Fibroblast of villous mesenchyme (primary cell): ENCODE results near the gene DACT2. TPM values are rescaled to one million over a fixed set of nuclear protein-coding genes. Genes with fewer than 3 reads are reported as not detected.
"Not testable (repeated sequence)": the region's sequence is repeated elsewhere in the genome, so short reads cannot be mapped to it uniquely, and the experiment has no call there.

Experiments
- DNase-seq: peaks from one replicate; pipeline ENCODE4 v3.0.0-alpha.2; 2010; ENCODE audit warnings: low read depth
- H3K4me3 ChIP-seq: 2 replicates; pipeline ENCODE4 v1.5.1; 2011; ENCODE audit warnings: low read depth, mild to moderate bottlenecking, low read length
- CTCF ChIP-seq: IDR thresholded peaks from 2 replicates; pipeline ENCODE4 v1.5.1; 2012; ENCODE audit warnings: low read depth, mild to moderate bottlenecking, low read length; ENCODE audit not compliant: insufficient read depth
- total RNA-seq: library from RNA; depleted of rRNA; stranded (reverse); fragments of >200 nt; gene quantifications from 2 replicates; pipeline ENCODE4 v1.2.3, GENCODE V29; 2012

The DACT2 gene
- total RNA-seq, 1 donor, result not detected

- no peak overlapping the region for H3K4me3 ChIP-seq
- TF ChIP-seq CTCF, result no peak
- no peak for DNase-seq
Measured at GRCh38 chr6:168288781-168289570, 30.6 kb downstream of the DACT2 start.

DNA sequence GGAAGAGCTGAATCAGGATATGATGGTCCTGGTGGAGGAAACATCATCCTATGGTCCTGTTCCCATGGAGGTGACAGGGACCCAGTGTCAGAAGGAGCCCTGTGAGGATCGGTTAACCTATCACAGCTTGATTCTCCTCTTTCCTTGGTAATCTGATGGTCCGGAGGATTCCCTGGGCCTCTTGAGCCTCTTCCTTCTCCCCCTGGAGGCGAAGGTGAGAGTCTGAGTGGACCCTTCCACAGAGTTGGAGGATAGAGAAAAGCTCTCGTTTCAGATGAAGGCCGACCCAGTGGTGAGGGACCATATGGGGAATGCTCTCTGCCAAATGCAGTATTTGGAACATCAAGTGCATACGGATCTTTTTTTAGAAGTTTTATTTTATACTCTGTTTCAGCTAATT lies 32.1 kb downstream of the DACT2 start:
- H3K4me3 ChIP-seq, result not testable (repeated sequence)

DNA sequence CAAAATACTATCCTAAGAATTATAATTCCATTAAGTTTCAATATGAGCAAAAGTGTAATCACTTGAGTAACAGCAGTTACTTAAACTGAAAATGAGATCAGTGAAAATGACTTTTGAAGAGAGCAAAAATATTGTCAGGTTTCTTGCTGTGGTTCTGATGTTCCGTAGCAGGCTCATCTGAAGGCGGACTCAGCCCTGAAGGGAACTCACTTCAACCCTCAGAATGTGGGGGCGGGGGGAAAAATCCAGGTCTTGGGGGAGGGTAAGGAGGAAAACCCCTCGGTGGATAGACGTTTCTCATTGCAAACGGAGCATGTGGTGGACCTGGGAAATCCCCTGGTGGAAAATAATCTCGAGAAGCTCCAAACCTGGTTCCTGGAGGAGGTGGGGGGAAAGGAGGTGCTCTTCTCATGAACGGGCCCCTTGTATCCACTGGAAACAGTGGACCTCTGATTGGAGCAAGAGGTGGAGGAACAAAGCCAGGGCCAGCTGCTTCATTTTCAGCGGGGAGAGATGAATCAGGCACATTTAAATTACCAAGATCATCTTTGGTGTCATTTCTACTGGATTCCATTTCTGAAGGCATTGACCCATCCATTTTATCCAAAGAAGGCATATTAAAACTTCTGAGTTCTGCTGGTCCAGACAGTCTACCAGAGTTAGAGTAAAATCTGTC lies 32.7 kb downstream of the DACT2 start:
- not testable (repeated sequence) for H3K4me3 ChIP-seq, DNase-seq

More for the DNA sequence above, 32.1 kb downstream of the DACT2 start:
- DNase-seq, result not testable (repeated sequence)

DNA sequence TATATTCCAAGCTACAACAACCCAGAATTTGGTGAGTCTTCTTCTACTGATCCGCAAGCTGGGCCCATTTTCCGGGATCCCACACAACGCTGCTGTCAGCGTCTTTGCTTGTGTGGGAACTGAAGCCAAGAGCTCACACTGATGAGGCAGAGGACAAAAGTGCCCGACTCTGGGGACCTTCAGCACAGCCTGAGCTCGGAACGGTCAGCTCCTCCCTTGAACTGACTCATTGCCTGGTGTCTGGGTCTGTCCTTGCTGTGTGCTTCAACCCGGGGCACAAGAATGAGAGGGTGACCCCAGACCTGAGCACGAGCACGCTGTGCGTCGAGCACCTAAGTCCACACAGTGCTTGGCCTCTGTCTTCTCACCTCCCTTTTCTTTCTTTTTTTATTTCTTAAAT lies 33.5 kb downstream of the DACT2 start:
- no peak overlapping the region for H3K4me3 ChIP-seq
- DNase-seq, result no peak
- no peak for TF ChIP-seq CTCF

GRCh38 chr6:168285456-168285855 lies 34.1 kb downstream of the DACT2 start:
- H3K4me3 ChIP-seq, result no peak overlapping the region
- DNase-seq, result no peak
- no peak for TF ChIP-seq CTCF

- no peak for DNase-seq
- TF ChIP-seq CTCF, result no peak
- no peak overlapping the region for H3K4me3 ChIP-seq
Measured at GRCh38 chr6:168284187-168284586, 35.4 kb downstream of the DACT2 start.

- DNase-seq, result no peak
- no peak for TF ChIP-seq CTCF
- H3K4me3 ChIP-seq, result no peak overlapping the region
Measured at GRCh38 chr6:168283686-168284025, 35.9 kb downstream of the DACT2 start.

DNA sequence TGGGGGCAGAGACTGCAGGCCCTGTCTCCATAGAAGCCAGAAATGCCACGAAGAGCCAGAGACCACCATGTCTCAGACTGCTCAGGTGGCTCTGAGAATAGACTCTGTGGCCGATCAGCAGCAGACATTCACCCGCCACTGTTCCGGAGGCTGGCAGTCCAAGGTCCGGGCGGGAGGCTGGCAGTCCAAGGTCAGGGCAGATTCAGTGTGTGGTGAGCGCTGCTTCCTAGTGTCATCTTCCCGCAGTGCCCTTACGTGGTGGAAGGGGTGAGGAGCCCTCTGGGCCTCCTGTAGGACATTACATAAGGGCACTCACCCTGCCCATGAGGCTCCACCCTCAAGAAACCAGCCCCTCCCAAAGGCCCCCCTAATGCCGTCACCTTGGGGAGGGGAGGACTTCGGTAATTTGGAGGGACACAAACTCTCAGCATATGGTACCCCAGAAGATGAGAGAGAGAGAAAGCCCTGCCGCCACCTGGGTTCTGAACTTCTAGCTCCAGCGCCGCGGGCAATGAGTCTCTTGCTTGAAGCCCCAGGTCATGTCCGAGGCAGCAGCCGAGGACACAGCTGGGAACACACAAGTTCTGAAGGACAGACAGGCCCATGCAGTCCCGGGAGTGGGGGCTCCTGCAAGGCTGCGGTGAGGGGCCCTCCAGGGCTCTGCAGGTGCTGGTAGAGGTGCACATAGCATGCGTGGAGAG lies 36.4 kb downstream of the DACT2 start:
- TF ChIP-seq CTCF, result no peak
- H3K4me3 ChIP-seq, result no peak overlapping the region
- DNase-seq, result no peak
